HG02588 (cell line): Measurements from ENCODE around the gene SLFN11.
"Not testable (repeated sequence)": the region's sequence is repeated elsewhere in the genome, so short reads cannot be mapped to it uniquely, and the experiment has no call there.

Experiments used
- ATAC-seq: cut with Tn5 transposase; IDR thresholded peaks from one replicate; pipeline ENCODE4 v1.9.1; 2021; ENCODE audit warnings: mild to moderate bottlenecking, moderate library complexity; ENCODE audit not compliant: unreplicated experiment

The SLFN11 gene, protein sequence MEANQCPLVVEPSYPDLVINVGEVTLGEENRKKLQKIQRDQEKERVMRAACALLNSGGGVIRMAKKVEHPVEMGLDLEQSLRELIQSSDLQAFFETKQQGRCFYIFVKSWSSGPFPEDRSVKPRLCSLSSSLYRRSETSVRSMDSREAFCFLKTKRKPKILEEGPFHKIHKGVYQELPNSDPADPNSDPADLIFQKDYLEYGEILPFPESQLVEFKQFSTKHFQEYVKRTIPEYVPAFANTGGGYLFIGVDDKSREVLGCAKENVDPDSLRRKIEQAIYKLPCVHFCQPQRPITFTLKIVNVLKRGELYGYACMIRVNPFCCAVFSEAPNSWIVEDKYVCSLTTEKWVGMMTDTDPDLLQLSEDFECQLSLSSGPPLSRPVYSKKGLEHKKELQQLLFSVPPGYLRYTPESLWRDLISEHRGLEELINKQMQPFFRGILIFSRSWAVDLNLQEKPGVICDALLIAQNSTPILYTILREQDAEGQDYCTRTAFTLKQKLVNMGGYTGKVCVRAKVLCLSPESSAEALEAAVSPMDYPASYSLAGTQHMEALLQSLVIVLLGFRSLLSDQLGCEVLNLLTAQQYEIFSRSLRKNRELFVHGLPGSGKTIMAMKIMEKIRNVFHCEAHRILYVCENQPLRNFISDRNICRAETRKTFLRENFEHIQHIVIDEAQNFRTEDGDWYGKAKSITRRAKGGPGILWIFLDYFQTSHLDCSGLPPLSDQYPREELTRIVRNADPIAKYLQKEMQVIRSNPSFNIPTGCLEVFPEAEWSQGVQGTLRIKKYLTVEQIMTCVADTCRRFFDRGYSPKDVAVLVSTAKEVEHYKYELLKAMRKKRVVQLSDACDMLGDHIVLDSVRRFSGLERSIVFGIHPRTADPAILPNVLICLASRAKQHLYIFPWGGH

DNA sequence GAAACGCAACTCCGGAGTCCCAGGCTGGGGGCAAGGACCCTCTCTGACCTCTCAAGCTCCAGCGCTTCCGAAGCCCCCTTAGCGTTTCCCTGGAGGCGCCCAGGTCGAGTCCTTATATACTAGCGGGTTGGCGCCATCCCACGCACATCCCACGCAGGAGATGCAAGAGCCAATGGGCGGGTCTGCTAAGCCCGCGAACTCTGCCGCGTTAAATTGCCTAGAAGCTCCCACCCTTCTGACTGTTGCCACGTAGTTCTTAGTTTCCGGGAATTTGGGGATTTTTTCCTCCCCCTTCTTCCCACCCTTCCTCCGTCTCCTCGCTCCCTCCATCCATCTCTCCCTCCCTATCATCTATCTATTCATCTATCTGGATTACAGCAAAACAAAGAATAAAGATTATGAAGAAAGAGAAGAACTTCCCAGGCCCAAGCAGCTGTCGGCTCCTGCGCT is at the start of gene SLFN11:
Gene SLFN11, minus strand, starts transcription at position 88 of the 450 bp plus-strand sequence. CDS start 9,814 bp downstream, outside the sequence.
- ATAC-seq, result peak; percentile 49

DNA sequence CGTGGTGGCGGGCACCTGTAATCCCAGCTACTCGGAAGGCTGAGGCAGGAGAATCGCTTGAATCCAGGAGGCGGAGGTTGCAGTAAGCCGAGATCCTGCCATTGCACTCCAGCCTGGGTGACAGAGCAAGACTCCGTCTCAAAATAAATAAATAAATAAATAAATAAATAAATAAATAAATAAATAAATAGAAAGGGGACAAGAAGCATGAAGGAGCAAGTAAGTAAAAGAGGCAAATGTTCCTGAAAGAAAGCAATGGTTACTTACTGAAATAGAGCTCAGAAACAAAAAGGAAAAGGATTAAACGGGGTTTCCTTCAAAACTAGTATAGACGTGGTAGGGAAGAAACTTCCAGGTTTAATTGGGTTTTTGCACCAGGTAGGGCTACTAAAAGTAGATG is 47.6 kb upstream of the SLFN11 start:
- not testable (repeated sequence) for ATAC-seq

DNA sequence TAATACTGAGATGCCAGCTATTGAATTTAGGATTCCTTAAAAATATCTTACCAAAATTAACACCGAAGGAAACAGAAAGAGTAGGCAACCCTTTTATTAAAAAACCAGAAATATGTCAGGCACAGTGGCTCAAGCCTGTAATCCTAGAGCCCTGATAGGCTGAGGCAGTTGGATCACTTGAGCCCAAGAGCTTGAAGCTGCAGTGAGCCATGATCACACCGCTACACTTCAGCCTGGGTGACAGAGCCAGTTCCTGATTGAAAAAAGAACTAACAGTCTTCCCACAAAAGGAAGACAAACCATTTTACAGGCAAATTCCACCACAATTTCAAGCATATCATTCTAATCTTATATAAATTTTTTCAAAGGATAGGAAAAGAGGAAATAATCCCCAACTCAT is 43.2 kb upstream of the SLFN11 start:
- no peak for ATAC-seq

DNA sequence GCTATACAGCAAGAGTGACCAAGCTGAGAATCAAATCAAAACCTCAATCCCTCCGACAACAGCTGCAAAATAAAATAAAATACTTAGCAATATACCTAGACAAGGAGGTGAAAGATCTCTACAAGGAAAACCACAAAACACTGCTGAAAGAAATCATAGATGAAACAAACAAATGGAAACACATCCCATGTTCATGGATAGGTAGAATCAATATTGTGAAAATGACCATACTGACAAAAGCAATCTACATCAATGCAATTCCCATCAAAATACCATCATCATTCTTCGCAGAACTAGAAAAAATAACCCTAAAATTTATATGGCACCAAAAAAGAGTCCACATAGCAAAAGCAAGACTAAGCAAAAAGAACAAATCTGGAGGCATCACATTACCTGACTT is 41.3 kb upstream of the SLFN11 start:
- not testable (repeated sequence) for ATAC-seq

DNA sequence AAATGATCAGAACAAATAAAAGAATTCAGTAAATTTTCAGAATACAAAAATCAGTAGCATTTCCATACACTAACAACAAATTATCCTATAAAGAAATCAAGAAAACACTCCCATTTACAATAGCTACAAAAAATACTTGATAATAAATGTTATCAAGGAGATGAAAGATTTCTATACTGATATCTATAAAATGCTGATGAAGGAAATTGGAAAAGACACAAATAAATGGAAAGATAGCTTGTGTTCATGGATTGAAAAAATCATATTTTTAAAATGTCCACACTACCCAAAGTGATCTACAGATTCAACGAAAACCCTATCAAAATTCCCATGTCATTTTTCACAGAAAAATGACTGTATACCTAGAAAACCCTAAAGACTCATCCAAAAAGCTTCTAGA is 40.8 kb upstream of the SLFN11 start:
- no peak for ATAC-seq

DNA sequence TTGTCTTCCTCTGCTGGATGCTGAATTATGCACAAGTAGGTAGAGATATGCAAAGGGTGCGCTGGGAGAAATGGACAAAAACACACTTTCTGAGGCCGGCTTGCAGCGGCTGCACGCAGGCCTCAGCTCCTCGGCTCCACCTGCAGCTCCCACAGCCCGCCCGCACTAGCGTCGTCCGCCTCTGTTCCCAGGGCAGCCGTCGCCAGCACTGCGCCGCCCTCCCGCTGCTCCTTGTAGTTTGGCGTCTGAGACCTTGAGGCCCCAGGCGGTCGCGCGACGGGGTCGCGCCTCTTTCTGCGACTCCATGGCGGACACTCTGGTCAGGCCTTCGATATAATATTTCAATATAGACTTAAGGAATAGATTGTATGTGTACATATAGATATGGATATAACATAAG is 34.1 kb upstream of the SLFN11 start:
- ATAC-seq, result no peak

DNA sequence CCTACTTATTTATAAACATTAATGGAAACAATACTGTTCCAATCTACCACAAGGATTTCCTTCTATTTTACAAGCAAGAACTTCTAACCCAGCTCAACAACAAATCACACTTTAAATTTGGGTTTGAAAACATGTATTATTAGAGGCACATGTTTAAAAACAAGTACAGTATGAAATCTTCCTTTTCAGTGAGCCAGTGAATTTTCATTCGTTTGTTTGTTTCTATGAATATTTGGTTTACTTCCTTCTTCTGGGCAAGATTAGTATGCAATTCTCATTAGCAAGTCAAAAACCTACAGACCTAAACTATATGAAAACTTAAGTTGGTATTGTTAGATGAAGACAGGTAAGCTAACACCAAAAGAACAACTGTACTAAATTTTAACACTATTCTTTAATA is 33.1 kb upstream of the SLFN11 start:
- no peak for ATAC-seq

DNA sequence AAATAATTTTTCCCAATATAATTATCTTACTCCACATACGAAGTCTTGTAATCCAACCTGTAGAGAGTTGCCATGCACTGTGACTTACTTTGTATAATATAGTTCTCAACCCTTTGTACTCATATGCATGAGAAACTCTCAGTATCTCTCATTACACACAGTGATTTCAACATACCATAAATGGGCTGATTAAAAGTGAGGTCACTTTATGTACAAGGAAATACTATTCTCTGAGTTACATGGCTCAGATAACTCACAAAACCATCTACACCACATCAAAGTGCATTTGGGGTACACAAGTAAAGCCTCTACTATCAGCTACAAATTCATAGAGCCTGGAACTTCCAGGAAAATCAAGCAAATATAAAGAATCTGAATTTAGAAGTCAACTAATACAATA is 30.9 kb upstream of the SLFN11 start:
- ATAC-seq, result no peak

DNA sequence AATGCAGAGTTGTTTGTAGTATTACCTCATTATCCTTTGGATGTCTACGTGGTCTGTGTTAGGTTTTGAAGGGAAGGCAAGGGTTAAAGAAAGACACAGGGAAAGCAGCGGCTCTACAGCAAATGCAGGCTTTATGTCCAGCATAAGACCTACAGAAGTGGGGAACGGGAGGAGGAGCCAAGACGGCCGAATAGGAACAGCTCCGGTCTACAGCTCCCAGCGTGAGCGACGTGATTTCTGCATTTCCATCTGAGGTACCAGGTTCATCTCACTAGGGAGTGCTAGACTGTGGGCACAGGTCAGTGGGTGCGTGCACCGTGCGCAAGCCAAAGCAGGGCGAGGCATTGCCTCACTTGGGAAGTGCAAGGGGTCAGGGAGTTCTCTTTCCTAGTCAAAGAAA is 20.4 kb upstream of the SLFN11 start:
- not testable (repeated sequence) for ATAC-seq

GRCh38 chr17:35390663-35391062 is 17.2 kb upstream of the SLFN11 start:
- no peak for ATAC-seq

DNA sequence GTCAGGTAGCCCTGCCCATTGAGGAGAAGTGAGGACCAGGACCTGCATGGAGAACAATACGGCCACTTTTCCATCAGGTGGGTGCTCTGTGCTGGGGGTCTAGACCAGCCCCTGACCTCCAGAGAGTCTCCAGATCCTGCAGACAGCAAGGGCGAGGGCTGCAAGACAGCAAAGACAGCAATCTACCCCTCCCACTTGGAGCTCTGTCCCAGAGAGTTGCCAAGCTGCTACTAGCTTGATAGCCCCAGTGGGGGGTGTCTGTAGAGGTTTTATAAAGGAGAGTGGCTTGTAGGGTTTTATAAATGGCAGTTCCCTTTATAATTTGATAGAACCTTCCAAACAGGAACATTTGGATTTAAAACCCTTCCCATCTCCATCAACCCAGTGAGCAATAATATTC is 16.7 kb upstream of the SLFN11 start:
- ATAC-seq, result no peak

DNA sequence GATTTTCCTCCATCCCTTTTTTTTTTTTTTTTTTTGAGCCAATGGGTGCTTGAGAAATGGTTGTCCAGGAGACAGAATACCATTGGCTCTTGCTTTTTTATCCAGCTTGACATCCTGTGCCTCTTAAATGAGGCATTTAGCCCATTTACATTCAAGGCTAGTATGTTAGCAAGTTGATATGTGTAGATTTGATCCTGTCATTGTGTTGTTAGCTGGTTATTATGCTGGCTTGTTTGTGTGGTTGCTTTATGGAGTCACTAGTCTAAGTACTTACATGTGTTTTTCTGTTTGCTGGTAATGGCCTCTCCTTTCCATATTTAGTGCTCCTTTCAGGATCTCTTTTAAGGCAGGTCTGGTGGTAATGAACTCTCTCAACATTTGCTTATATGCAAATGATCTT is 14.1 kb upstream of the SLFN11 start:
- no peak for ATAC-seq

DNA sequence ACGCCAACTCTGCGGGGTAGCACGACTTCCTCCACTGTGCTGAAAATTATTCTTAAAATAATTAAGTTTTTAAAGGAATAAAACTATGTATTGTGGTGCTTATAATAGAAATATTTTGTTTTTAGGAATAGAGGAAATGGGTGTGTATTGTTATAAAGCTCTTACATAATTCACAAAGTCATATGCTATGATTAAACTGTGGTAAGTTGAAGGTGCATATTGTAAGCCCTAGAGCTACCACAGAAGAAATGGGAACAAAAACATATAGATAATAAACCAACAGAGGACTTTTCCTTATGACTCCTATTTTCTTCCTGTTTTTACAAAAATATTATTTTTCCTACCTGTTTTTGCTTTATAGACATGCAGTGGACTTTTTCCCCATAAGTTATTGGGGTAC is 4.3 kb upstream of the SLFN11 start:
- ATAC-seq, result no peak

- no peak for ATAC-seq
Observed at GRCh38 chr17:35377068-35377467, 3.6 kb upstream of the SLFN11 start.

- ATAC-seq, result no peak
Observed at GRCh38 chr17:35376245-35376644, 2.8 kb upstream of the SLFN11 start.

DNA sequence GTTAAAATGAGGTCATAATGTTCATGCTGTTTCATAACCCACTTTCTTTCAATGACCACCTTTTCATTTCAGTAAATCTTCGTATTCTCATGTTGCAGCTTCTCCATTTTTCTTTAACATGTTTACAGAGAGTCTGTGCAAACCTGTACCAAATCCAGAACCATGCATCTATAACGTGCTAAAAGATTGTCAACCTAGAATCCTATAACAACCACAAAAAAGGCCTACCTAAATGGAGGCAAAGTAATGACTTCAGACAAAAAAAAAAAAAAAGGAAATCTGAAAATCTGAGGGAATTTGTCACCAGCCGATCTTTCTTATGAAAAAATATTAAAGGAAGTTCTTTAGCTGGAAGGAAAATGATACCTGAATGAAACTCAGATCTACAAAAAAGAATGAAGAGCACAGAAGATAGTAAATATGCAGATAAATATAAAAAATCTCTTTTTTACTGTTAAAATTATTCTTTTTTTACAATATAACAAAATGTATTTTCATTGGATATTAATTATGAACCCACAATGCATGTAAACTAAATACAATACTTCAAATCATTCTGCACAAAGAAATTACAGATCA is 1.4 kb upstream of the SLFN11 start:
- ATAC-seq, result no peak

GRCh38 chr17:35373984-35374765 is 754 bp upstream of the SLFN11 start:
- no peak for ATAC-seq

GRCh38 chr17:35372846-35373533 is 431 bp downstream of the SLFN11 start:
- ATAC-seq, result peak; percentile 20

DNA sequence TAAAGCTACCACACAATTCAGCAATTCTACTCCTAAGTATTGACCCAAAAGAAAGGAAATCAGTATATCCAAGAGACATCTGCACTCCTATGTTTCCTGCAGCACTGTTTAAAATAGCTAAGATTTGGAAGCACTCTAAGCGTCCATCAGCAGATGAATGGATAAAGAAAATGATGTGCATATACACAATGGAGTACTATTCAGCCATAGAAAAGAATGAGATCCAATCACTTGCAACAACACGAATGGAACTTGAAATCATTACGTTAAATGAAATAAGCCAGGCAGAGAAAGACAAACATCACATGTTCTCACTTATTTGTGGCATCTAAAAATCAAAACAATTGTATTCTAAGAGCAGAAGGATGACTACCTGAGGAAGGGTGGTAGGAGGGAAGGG is 1.5 kb downstream of the SLFN11 start:
- ATAC-seq, result no peak
